Colonic mucosa (tissue), 4 donors: ENCODE results near the gene GHRH. TPM values are rescaled to one million over a fixed set of nuclear protein-coding genes. Genes with fewer than 3 reads are reported as not detected.

ENCODE experiments used
- DNase-seq: peaks from one replicate; pipeline ENCODE4 v3.0.0-alpha.2; 2020
- H3K27ac ChIP-seq: fragments of 200-600 bp; one replicate; pipeline ENCODE4 v1.8.0; 2021
- H3K27me3 ChIP-seq: fragments of 200-600 bp; one replicate; pipeline ENCODE4 v1.8.0; 2021
- H3K36me3 ChIP-seq: fragments of 200-600 bp; one replicate; pipeline ENCODE4 v1.8.0; 2021
- H3K4me1 ChIP-seq: fragments of 200-600 bp; one replicate; pipeline ENCODE4 v1.8.0; 2021; ENCODE audit warnings: mild to moderate bottlenecking
- H3K4me3 ChIP-seq: fragments of 200-600 bp; one replicate; pipeline ENCODE4 v1.8.0; 2021
- H3K9ac ChIP-seq, 2 donors: one replicate each; pipeline ENCODE4 v1.7.0; 2013; ENCODE audit warnings: control low read depth in 2 of 2, low read depth in 2 of 2, low read length in 2 of 2
- H3K9me3 ChIP-seq: fragments of 200-600 bp; one replicate; pipeline ENCODE4 v1.8.0; 2021
- intact Hi-C: fragments of 100-400 bp; cut with DNase I; formaldehyde crosslinking; loops from one replicate; pipeline ENCODE4 v1.14.1; 2022
- total RNA-seq, 2 donors: library from RNA; stranded (reverse); fragmentation: NEBNext Ultra II Directional in 1 of 2; extraction: Animal tissue kit (Norgen Biotek cat#: 25700) in 1 of 2; gene quantifications; one replicate each; pipeline ENCODE4 v1.2.1, GENCODE V29; 2021
- TF ChIP-seq, protein P1 (sequence below): fragments of 200-600 bp; IDR thresholded peaks from one replicate; pipeline ENCODE4 v1.8.0; 2022; ENCODE audit warnings: antibody characterized with exemption, mild to moderate bottlenecking
- donor health status: healthy.
- donor health status: DM: no; HTN: no; CAD: no.
- donor health status: DM: no; HTN: no; CAD: no.

The GHRH gene
- total RNA-seq, 2 donors from 2014 or later = not detected

DNA sequence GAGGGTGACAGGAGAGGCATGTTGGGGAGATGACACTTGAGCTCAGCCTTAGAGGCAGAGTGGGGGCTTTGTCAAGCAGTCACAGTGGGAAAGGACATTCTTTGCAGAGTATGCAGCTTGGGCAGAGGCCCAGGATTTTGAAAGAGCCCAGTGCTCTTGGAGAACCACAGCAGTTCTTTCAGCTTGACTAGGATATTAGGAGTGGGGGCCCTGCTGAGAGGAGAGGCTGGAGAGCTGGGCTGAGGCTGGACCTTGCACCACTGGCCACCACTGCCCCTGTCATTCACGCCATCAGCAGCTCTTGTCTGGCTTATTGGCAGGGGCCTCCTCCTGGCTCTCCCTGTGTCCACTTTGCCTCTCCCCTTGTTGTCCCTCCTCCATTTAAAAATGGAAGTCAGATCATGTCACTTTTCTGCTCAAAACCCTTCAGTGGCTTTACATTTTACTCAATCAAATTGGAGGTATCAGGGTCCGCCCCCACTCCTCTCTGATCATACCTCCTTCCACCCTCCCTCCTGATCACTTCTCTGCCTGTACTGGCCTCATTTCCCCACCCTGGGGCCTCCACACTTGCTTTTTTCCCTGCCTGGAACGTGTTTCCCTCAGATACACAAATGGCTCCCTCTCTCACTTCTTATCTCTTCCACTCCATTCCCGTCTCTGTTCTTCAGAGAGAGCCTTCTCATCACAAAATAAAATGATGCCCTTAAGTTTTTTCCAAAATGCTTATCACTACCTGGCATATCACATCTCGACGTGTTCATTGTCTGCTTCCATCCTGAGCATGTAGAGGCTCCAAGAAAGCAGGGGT, 38.3 kb upstream of the GHRH start:
- no peak overlapping the region for H3K9ac ChIP-seq
- TF ChIP-seq, protein P1, sequence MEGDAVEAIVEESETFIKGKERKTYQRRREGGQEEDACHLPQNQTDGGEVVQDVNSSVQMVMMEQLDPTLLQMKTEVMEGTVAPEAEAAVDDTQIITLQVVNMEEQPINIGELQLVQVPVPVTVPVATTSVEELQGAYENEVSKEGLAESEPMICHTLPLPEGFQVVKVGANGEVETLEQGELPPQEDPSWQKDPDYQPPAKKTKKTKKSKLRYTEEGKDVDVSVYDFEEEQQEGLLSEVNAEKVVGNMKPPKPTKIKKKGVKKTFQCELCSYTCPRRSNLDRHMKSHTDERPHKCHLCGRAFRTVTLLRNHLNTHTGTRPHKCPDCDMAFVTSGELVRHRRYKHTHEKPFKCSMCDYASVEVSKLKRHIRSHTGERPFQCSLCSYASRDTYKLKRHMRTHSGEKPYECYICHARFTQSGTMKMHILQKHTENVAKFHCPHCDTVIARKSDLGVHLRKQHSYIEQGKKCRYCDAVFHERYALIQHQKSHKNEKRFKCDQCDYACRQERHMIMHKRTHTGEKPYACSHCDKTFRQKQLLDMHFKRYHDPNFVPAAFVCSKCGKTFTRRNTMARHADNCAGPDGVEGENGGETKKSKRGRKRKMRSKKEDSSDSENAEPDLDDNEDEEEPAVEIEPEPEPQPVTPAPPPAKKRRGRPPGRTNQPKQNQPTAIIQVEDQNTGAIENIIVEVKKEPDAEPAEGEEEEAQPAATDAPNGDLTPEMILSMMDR = no peak
- H3K27ac ChIP-seq = no peak overlapping the region
- intact Hi-C loops = loop anchor here (10.0 kb wide), 1 partner anchor 45 kb away; the partner anchor contains the start of gene SRC
- no peak for DNase-seq
- no peak overlapping the region for H3K4me3 ChIP-seq
- H3K4me1 ChIP-seq = peaks cover 15% of the 10 kb centered on the region
- peaks cover 6% of the 10 kb centered on the region for H3K36me3 ChIP-seq
- H3K27me3 ChIP-seq = no peaks in the 10 kb centered on the region
- no peaks in the 10 kb centered on the region for H3K9me3 ChIP-seq

- no peak overlapping the region for H3K9ac ChIP-seq
- no peak overlapping the region for H3K4me3 ChIP-seq
- no peaks in the 10 kb centered on the region for H3K9me3 ChIP-seq
- TF ChIP-seq, protein P1 = no peak
- peaks cover 6% of the 10 kb centered on the region for H3K36me3 ChIP-seq
- H3K4me1 ChIP-seq = peaks cover 17% of the 10 kb centered on the region
- no peaks in the 10 kb centered on the region for H3K27me3 ChIP-seq
- no peak overlapping the region for H3K27ac ChIP-seq
- DNase-seq = no peak
- intact Hi-C loops = loop anchor here (10.0 kb wide), 1 partner anchor 46 kb away; the partner anchor contains the start of gene SRC
Observed at GRCh38 chr20:37298190-37298939, 36.8 kb upstream of the GHRH start.

GRCh38 chr20:37297066-37297736, 35.6 kb upstream of the GHRH start:
- DNase-seq = no peak
- Histone ChIP-seq H3K9me3 (no peaks in the 10 kb centered on the region), H3K27me3 (no peaks in the 10 kb centered on the region), H3K9ac (peak overlapping the region in 1 of 2 donors; percentile 21), H3K4me1 (peaks cover 17% of the 10 kb centered on the region), H3K36me3 (peaks cover 6% of the 10 kb centered on the region), H3K27ac (peak overlapping the region; percentile 69), H3K4me3 (no peak overlapping the region)
- TF ChIP-seq, protein P1 = no peak
- intact Hi-C loops = loop anchor here (10.0 kb wide), 1 partner anchor 48 kb away; the partner anchor contains the start of gene SRC

DNA sequence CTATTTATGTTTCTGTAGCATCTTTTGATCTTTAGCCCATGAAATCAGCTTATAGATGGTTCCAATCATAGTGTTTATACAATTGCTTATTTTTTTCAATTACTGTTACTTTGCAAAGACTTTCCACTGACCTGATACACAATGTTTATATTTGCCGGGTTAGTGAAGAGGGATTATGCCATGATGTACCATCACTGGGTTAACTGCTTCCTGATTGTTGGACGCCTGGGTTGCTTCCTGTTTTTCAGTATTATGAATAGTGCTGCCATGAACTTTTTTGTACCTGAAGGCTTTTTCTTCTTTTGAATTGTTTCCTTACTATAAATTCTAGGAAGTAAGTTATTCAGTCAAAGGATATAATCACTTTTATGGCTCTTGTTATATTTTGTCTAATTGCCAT, 34.8 kb upstream of the GHRH start:
- Histone ChIP-seq H3K27ac (peak overlapping the region; percentile 69), H3K9ac (no peak overlapping the region), H3K27me3 (no peaks in the 10 kb centered on the region), H3K36me3 (peaks cover 2% of the 10 kb centered on the region), H3K9me3 (no peaks in the 10 kb centered on the region), H3K4me1 (peaks cover 17% of the 10 kb centered on the region), H3K4me3 (no peak overlapping the region)
- DNase-seq = no peak
- TF ChIP-seq, protein P1 = no peak
- intact Hi-C loops = loop anchor here (10.0 kb wide), 1 partner anchor 48 kb away; the partner anchor contains the start of gene SRC

- Histone ChIP-seq H3K4me1 (peaks cover 17% of the 10 kb centered on the region), H3K9ac (peak overlapping the region in 1 of 2 donors; percentile 64)
- DNase-seq = peak; percentile 63
Observed at GRCh38 chr20:37295595-37295994, 34.0 kb upstream of the GHRH start.

More at GRCh38 chr20:37295595-37295994, 34.0 kb upstream of the GHRH start:
- H3K4me3 ChIP-seq = no peak overlapping the region
- TF ChIP-seq, protein P1 = no peak
- H3K27ac ChIP-seq = peak overlapping the region; percentile 69
- no peaks in the 10 kb centered on the region for H3K36me3 ChIP-seq
- intact Hi-C loops = loop anchor here (10.0 kb wide), 1 partner anchor 49 kb away; the partner anchor contains the start of gene SRC
- H3K9me3 ChIP-seq = no peaks in the 10 kb centered on the region
- H3K27me3 ChIP-seq = no peaks in the 10 kb centered on the region
